Keratinocyte (primary cell): ENCODE measurements around the gene SYP. TPM values are rescaled to one million over a fixed set of nuclear protein-coding genes. Genes with fewer than 3 reads are reported as not detected.

Source experiments
- DNase-seq: peaks from one replicate; pipeline ENCODE4 v3.0.0-alpha.2; 2011; ENCODE audit warnings: low read depth, missing footprints, low spot score
- FAIRE-seq: peaks from 2 replicates; lab custom pipeline; 2011; peaks lifted over from hg19 to GRCh38; lab: Jason Lieb, UNC
- H2AFZ ChIP-seq: 2 replicates; pipeline ENCODE4 v1.6.0; 2012; ENCODE audit warnings: low read length, control low read depth, inconsistent platforms; ENCODE audit not compliant: control insufficient read depth
- H3K27ac ChIP-seq: 2 replicates; pipeline ENCODE4 v1.5.1; 2011; ENCODE audit warnings: low read length; ENCODE audit not compliant: control insufficient read depth, insufficient read depth
- H3K27me3 ChIP-seq: 3 replicates; pipeline ENCODE4 v1.6.0; 2011; ENCODE audit warnings: low read length; ENCODE audit not compliant: control insufficient read depth, insufficient read depth; ENCODE audit errors: extremely low read depth
- H3K36me3 ChIP-seq, 2 experiments: 2 replicates in 1 of 2; 3 replicates in 1 of 2; pipeline ENCODE4 v1.5.1; 2011; ENCODE audit warnings: low read length in 2 of 2, mild to moderate bottlenecking in 1 of 2; ENCODE audit not compliant: control insufficient read depth in 2 of 2, insufficient read depth in 2 of 2; ENCODE audit errors: extremely low read depth in 1 of 2
- H3K4me1 ChIP-seq: 3 replicates; pipeline ENCODE4 v1.5.1; 2011; ENCODE audit warnings: low read length; ENCODE audit not compliant: control insufficient read depth, insufficient read depth; ENCODE audit errors: extremely low read depth
- H3K4me2 ChIP-seq: 3 replicates; pipeline ENCODE4 v1.6.0; 2011; ENCODE audit warnings: low read depth, low read length; ENCODE audit not compliant: control insufficient read depth, insufficient read depth; ENCODE audit errors: extremely low read depth
- H3K4me3 ChIP-seq, 3 experiments: fragments of 200-600 bp in 1 of 3; sonication (generic) in 1 of 3; 2 replicates in 2 of 3; 3 replicates in 1 of 3; pipeline ENCODE4 v1.5.1; 2011 to 2016; ENCODE audit warnings: low read length in 3 of 3, mild to moderate bottlenecking in 3 of 3, control low read depth in 2 of 3, inconsistent platforms in 1 of 3, low read depth in 1 of 3, mixed read lengths in 1 of 3, mixed run types in 1 of 3, moderate library complexity in 1 of 3; ENCODE audit not compliant: control insufficient read depth in 2 of 3, insufficient read depth in 2 of 3; ENCODE audit errors: extremely low read depth in 1 of 3
- H3K79me2 ChIP-seq: 2 replicates; pipeline ENCODE4 v1.6.0; 2012; ENCODE audit warnings: low read length; ENCODE audit not compliant: control insufficient read depth, insufficient read depth
- H3K9ac ChIP-seq: 3 replicates; pipeline ENCODE4 v1.6.0; 2011; ENCODE audit warnings: low read length; ENCODE audit not compliant: control insufficient read depth, insufficient read depth; ENCODE audit errors: extremely low read depth
- H3K9me1 ChIP-seq: 3 replicates; pipeline ENCODE4 v1.6.0; 2011; ENCODE audit warnings: low read length; ENCODE audit not compliant: control insufficient read depth, insufficient read depth; ENCODE audit errors: extremely low read depth
- H3K9me3 ChIP-seq: 2 replicates; pipeline ENCODE4 v1.5.1; 2012; ENCODE audit warnings: low read depth, low read length; ENCODE audit not compliant: control insufficient read depth
- H4K20me1 ChIP-seq: 3 replicates; pipeline ENCODE4 v1.6.0; 2011; ENCODE audit warnings: low read length; ENCODE audit not compliant: control insufficient read depth, insufficient read depth; ENCODE audit errors: extremely low read depth
- EZH2 ChIP-seq: IDR thresholded peaks from one replicate; pipeline ENCODE4 v1.6.1; 2012; ENCODE audit warnings: inconsistent platforms, mild to moderate bottlenecking, low read length, moderate library complexity
- dilution Hi-C: fragments of 300-500 bp; cut with MboI; formaldehyde crosslinking; loops from one replicate; pipeline ENCODE4 v1.7.0; 2020; ENCODE audit warnings: low sequenced_read_pairs; ENCODE audit not compliant: extremely low pct_ligation_motif_present
- polyA plus RNA-seq, 5 experiments: library from polyadenylated mRNA; depleted of rRNA in 3 of 5; stranded (reverse) in 3 of 5; stranded (forward) in 1 of 5; unstranded in 1 of 5; fragments of >200 nt; gene quantifications; 1 replicate in 1 of 5; 2 replicates in 3 of 5; 3 replicates in 1 of 5; pipeline versions ENCODE4 v1.2.1 to v1.2.3, GENCODE V29; 2011 to 2012; ENCODE audit warnings: missing spikeins in 2 of 5, low read depth in 1 of 5, low replicate concordance in 1 of 5
- TF ChIP-seq, protein P1 (sequence below), 3 experiments: IDR thresholded peaks in 1 of 3; conservative IDR thresholded peaks in 1 of 3; optimal IDR thresholded peaks in 1 of 3; 2 replicates in 2 of 3; 3 replicates in 1 of 3; pipeline versions ENCODE3 to v1.5.1; 2011; ENCODE audit warnings: low read length in 3 of 3, mild to moderate bottlenecking in 3 of 3, moderate library complexity in 2 of 3, control low read depth in 1 of 3, inconsistent platforms in 1 of 3; ENCODE audit not compliant: insufficient read depth in 2 of 3; ENCODE audit errors: extremely low read depth in 1 of 3

Gene SYP
- polyA plus RNA-seq, 1 donor (not counting 4 experiments of a cell fraction or from before 2014, with no cell fraction given) = 0.07 TPM

DNA sequence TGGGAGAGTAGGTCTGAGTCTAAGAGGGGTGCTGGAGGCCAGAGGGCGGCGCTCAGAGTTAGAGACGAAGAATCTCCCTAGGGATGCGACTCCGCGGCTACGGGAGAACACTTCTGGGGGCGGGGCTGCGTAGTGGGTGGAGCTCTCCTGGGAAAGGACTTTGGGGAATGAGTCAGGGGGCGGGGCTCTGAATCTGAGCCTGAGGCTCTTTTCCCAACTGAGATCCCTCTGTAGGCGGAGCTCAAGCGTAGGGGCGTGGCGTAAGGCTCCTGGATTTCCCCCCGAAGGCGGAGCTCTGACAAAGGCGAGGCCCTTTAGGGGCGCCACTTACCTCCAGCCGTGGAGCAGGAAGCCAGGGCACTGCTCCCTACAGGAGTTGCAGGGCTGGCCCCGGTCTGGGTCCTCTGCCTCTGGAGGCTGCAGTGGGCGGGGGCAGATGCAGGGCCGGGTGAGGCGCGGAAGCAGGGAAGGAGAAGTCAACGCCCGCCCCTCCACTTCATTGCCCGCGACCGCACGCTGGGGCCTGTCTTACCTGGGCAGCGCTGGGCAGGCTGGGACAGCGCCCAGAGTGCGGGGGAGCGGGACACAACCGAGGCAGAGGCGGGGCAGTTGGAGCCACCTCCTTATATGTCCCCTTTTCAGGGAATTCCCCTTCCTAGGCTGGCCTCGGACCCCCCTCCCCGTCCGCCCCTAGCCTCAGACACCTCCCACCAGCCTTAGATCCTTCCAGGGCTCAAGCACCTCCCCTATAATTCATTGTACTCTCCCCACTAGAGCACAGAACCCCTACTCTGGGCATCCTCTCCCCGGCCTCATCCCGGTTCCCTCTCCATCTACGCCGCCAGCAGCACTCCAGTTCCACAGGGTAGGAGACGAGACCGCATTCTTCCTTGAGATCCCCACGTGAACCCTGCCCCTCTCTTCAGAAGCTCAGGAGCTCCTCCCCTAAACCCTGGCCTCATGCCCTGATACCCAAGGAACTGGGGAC is 15.4 kb downstream of the SYP start:
- no peaks in the 10 kb centered on the region for H3K9me3 ChIP-seq
- no peak for FAIRE-seq
- peaks cover 13% of the 10 kb centered on the region for H3K79me2 ChIP-seq
- H3K4me2 ChIP-seq = peak overlapping the region; percentile 75
- peak overlapping the region; percentile 72 for H3K27ac ChIP-seq
- peaks cover 17% of the 10 kb centered on the region for H3K4me1 ChIP-seq
- no peaks in the 10 kb centered on the region for H3K9me1 ChIP-seq
- H4K20me1 ChIP-seq = no peaks in the 10 kb centered on the region
- H3K9ac ChIP-seq = peak overlapping the region; percentile 81
- DNase-seq = no peak
- H3K4me3 ChIP-seq = peak overlapping the region; percentile 73 to 81 (median 79)
- H3K36me3 ChIP-seq = peaks cover 4 to 6% of the 10 kb centered on the region in 2 experiments
- dilution Hi-C loops = no loop called here
- H3K27me3 ChIP-seq = no peaks in the 10 kb centered on the region
- H2AFZ ChIP-seq = no peak overlapping the region
- no peak for TF ChIP-seq EZH2
- TF ChIP-seq, protein P1, sequence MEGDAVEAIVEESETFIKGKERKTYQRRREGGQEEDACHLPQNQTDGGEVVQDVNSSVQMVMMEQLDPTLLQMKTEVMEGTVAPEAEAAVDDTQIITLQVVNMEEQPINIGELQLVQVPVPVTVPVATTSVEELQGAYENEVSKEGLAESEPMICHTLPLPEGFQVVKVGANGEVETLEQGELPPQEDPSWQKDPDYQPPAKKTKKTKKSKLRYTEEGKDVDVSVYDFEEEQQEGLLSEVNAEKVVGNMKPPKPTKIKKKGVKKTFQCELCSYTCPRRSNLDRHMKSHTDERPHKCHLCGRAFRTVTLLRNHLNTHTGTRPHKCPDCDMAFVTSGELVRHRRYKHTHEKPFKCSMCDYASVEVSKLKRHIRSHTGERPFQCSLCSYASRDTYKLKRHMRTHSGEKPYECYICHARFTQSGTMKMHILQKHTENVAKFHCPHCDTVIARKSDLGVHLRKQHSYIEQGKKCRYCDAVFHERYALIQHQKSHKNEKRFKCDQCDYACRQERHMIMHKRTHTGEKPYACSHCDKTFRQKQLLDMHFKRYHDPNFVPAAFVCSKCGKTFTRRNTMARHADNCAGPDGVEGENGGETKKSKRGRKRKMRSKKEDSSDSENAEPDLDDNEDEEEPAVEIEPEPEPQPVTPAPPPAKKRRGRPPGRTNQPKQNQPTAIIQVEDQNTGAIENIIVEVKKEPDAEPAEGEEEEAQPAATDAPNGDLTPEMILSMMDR (optimal IDR thresholded peaks at IDR 0.05 in 1 of 3, IDR thresholded peaks at IDR 0.05 in 1 of 3, conservative IDR thresholded peaks at IDR 0.05 in 1 of 3; ENCODE audit: extremely low read depth in 1 of 3, insufficient read depth in 2 of 3, low read length in 3 of 3) = no peak

DNA sequence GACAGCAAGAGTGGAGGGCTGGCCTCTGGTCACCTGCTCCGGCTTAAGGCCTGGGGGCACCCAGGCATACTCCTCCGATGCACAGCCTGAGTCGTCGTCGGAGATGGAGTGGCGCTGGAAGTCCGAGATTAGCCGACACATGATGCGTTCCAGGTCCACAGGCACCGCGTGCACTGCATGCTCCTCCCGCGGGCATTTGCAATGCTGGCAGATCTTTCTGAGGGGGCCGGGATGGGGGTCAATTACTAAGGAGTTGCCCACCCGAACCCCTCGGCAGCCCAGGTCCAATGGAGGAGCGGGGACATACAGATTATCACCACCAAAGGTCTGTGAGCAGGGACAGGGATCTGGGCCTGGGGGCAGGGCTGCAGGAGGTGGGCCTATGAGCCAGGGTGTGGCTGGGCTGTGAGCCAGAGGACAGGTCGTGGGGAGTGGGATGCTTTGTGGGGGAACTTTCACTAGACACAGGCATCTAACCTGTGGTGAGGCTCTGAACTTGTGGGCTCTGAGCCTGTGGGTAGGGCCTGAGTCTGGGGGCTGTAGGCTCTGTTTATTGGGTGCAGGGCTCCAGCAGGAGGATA is 16.2 kb downstream of the SYP start:
- Histone ChIP-seq H3K27me3 (no peaks in the 10 kb centered on the region), H4K20me1 (no peaks in the 10 kb centered on the region), H2AFZ (no peak overlapping the region), H3K79me2 (peaks cover 13% of the 10 kb centered on the region), H3K9ac (peak overlapping the region; percentile 52), H3K9me1 (no peaks in the 10 kb centered on the region), H3K27ac (peak overlapping the region; percentile 31), H3K36me3 (peaks cover 4 to 6% of the 10 kb centered on the region in 2 experiments), H3K4me2 (peak overlapping the region; percentile 69), H3K4me3 (peak overlapping the region; percentile 15 to 40 (median 20)), H3K4me1 (peaks cover 17% of the 10 kb centered on the region), H3K9me3 (no peaks in the 10 kb centered on the region)
- TF ChIP-seq, protein P1 (optimal IDR thresholded peaks at IDR 0.05 in 1 of 3, IDR thresholded peaks at IDR 0.05 in 1 of 3, conservative IDR thresholded peaks at IDR 0.05 in 1 of 3; ENCODE audit: extremely low read depth in 1 of 3, insufficient read depth in 2 of 3, low read length in 3 of 3) = no peak
- TF ChIP-seq EZH2 = no peak
- DNase-seq = no peak
- dilution Hi-C loops = no loop called here
- FAIRE-seq = no peak
